Activated CD4-positive, alpha-beta T cell treated with anti-CD3 and anti-CD28 coated beads for 24 hours (primary cell): ENCODE measurements around the gene MGAT1.
"Not testable (repeated sequence)": the region's sequence is repeated elsewhere in the genome, so short reads cannot be mapped to it uniquely, and the experiment has no call there.

Experiments used
- DNase-seq, 2 donors: peaks; one replicate each; pipeline ENCODE4 v3.0.0-alpha.2; 2020; ENCODE audit warnings: low read depth in 2 of 2

Gene MGAT1

GRCh38 chr5:180802325-180803180, at the start of gene MGAT1:
Gene MGAT1 (minus strand): TSS chr5:180802806. CDS start chr5:180792971, 9,835 bp downstream.
- DNase-seq, result peak; percentile 76 to 77

DNA sequence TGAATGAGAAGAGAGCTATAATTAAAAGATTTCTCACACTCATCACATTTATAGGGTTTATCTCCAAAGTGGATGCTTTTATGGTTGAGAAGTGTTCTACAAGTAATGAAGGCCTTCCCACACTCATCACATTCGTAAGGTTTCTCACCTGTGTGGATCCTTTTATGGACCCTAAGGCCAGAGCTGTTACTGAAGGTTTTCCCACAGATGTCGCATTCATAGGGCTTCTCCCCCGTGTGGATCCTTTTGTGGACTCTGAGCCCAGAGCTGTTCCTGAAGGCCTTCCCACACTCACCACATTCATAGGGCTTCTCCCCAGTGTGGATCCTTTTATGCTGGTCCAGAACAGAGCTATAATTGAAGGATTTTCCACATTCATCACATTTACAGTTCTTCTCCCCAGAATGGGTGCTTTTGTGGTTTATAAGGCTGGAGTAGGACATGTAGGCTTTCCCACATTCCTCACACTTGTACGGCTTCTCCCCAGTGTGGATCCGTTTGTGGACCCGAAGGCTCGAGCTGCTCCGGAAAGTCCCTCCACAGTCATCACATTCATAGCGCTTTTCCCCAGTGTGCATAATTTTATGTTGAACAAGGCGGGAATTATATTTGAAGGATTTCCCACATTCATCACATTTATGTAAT, 48.0 kb upstream of the MGAT1 start:
- no peak for DNase-seq

DNA sequence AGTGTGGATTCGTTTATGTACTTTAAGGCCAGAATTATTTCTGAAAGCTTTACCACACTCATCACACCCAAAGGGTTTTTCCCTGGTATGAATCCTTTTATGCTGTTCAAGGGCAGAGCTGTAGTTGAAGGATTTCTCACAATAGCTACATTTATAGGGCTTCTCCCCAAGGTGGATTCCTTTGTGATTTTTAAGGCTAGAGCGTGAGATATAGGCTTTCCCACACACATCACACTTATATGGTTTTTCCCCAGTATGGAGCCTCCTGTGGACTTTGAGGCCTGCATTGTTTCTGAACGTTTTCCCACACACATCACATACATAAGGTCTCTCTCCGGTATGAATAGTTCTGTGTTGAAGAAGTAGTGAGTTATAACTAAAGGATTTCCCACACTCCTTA, 47.2 kb upstream of the MGAT1 start:
- DNase-seq, result no peak

GRCh38 chr5:180848878-180849277, 46.3 kb upstream of the MGAT1 start:
- DNase-seq, result no peak

DNA sequence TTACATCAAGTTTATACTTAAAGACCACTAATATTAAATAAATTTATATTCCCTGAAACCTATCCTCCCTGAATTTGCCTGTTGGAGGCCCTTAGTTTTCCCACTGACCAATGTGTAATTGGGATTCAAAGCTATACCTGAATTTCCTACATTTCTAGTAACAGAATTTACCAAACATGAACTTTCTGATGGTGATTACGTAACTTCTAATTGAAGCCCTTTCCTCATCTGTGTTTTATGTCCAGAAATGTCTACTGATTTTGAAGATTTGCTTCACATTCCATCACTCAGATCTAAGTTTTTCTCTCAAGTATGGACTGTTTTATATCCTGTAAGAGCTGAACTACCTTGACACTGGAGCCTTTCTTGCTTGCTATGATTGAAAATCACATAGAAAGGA, 45.7 kb upstream of the MGAT1 start:
- DNase-seq, result no peak

- no peak for DNase-seq
Measured at GRCh38 chr5:180847026-180847425, 44.4 kb upstream of the MGAT1 start.

- no peak for DNase-seq
Measured at GRCh38 chr5:180844858-180845257, 42.3 kb upstream of the MGAT1 start.

DNA sequence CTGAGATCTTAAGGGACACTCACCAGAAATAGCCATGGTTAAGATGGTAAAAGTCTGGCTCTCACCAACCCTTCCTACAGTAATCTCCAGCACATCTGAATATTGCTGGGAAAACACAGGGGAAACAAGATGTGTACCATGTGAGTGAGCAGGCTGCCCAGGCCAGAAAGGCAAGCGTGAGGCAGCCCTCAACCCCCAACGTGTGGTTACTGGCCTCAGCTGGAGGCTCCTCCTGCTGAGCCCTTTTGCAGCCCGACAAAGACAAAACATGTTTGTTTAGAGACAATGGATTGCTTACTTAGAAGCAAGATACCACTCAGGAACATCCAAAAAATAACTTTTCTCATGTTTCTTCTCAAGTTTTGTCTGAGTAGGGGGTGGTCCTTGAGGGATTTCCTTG, 41.8 kb upstream of the MGAT1 start:
- no peak for DNase-seq

GRCh38 chr5:180839935-180840334, 37.3 kb upstream of the MGAT1 start:
- DNase-seq, result no peak

- no peak for DNase-seq
Measured at GRCh38 chr5:180839227-180839626, 36.6 kb upstream of the MGAT1 start.

GRCh38 chr5:180837478-180837877, 34.9 kb upstream of the MGAT1 start:
- no peak for DNase-seq

- DNase-seq, result no peak
Measured at GRCh38 chr5:180832638-180833068, 30.0 kb upstream of the MGAT1 start.

DNA sequence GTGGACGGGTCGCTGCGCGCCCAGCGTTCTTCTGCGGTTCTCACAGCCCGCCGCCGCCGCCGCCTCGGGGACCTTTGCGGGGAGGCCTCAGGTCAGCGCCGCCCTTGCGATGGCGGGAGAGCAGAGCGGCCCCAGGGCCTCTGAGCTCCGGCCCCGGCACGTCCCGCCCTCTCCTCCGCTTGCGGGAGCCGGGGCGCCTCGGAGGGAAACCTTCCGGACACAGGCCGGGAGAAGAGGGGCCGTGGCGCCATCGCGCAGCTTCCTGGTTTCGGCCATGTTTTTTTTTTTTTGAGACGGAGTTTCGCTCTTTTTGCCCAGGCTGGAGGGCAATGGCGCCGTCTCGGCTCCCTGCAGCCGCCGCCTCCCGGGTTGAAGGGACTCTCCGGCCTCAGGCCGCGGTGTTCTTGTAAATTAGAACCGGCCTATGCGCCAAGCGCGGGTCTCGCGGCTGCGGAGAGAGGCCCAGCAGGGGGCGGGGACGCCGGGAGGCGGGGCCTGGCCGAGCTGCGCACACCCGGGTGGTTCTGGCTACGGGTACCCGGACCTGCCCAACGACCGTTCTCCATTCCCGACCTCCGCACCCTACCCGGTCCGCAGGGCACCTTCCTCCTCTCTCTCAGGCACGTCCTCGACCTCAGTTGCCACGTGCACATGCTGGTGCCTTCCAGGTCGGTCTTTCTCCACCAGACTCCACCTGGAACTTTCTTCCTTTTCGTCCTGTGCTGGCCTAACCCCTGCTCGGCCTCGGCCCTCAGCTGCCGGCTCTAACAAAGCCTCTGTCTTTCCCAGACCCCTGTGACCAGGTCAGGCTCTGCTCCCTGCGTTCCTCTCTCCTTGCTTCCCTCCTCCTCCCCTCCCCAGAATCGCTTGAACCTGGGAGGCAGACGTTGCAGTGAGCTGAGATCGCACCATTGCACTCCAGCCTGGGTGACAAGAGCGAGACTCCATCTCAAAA, 28.8 kb upstream of the MGAT1 start:
- peak; percentile 67 to 74 for DNase-seq

- DNase-seq, result peak; percentile 44 to 52
Measured at GRCh38 chr5:180830253-180831138, 27.9 kb upstream of the MGAT1 start.

DNA sequence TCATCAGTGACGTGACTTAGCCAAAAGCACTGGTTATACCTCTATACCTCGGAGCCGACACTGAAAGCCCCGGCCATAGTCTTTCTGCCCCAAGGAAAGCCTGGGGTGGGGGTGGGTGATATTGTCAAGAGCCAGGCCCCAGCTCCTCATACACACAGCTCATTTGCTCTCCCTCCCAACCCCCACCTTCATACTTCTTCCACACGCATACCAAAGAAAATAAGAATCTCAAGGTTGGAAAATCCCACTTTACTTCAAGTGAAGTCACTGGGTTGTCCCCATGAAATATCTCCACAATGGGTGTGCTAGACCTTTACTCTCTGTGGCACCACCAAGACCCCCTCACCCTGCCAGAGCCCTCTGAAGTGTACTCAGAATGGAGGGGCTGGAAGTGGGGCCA, 27.1 kb upstream of the MGAT1 start:
- DNase-seq, result no peak

DNA sequence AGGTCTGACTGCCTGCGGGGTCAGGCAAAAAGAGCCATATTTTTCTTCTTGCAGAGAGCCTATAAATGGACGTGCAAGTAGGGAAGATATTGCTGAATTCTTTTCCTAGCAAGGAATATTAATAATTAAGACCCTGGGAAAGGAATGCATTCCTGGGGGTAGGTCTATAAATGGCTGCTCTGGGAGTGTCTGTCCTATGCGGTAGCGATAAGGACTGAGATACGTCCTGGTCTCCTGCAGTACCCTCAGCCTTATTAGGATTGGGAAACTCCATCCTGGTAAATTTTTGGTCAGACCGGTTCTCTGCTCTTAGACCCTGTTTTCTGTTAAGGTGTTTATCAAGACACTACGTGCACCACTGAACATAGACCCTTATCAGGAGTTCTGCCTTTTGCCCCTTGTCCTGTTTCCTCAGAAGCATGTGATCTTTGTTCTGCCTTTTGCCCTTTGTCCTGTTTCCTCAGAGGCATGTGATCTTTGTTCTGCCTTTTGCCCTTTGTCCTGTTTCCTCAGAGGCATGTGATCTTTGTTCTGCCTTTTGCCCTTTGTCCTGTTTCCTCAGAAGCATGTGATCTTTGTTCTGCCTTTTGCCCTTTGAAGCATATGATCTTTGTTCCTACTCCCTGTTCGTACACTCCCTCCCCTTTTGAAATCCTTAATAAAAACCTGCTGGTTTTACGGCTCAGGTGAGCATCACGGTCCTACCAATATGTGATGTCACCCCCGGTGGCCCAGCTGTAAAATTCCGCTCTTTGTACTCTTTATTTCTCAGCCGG, 26.3 kb upstream of the MGAT1 start:
- not testable (repeated sequence) for DNase-seq

- DNase-seq, result not testable (repeated sequence)
Measured at GRCh38 chr5:180827374-180827773, 24.8 kb upstream of the MGAT1 start.

GRCh38 chr5:180825768-180826525, 23.3 kb upstream of the MGAT1 start:
- DNase-seq, result no peak
